NT2/D1 (cell line): ENCODE data around the gene MAP7.

Source experiments
- SUZ12 ChIP-seq: IDR thresholded peaks from 2 replicates; pipeline ENCODE4 v1.6.1; 2011; ENCODE audit not compliant: insufficient read length, insufficient read depth; ENCODE audit errors: extremely low read depth
- YY1 ChIP-seq: IDR thresholded peaks from 2 replicates; pipeline ENCODE4 v1.6.1; 2011; ENCODE audit not compliant: insufficient read length, insufficient read depth
- ZNF274 ChIP-seq: IDR thresholded peaks from 2 replicates; pipeline ENCODE4 v1.6.1; 2011; ENCODE audit warnings: mild to moderate bottlenecking, low read depth, low read length

DNA sequence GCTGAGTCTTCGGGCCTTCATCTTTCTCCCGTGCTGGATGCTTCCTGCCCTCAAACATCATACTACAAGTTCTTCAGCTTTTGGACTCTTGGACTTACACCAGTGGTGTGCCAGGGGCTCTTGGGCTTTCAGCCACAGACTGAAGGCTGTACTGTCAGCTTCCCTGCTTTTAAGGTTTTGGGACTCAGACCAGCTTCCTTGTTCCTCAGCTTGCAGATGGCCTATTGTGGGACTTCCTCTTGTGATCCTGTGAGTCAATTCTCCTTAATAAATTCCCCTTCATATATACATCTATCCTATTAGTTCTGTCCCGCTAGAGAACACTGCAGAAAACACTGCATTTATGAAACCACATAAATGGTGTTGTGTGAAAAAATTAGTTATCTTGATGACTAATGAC is 246.7 kb downstream of the MAP7 start:
- no peak for TF ChIP-seq SUZ12
- TF ChIP-seq ZNF274: no peak
- no peak for TF ChIP-seq YY1
